Measurements from ENCODE around the gene DNHD1.

- TF ChIP-seq, protein P1, sequence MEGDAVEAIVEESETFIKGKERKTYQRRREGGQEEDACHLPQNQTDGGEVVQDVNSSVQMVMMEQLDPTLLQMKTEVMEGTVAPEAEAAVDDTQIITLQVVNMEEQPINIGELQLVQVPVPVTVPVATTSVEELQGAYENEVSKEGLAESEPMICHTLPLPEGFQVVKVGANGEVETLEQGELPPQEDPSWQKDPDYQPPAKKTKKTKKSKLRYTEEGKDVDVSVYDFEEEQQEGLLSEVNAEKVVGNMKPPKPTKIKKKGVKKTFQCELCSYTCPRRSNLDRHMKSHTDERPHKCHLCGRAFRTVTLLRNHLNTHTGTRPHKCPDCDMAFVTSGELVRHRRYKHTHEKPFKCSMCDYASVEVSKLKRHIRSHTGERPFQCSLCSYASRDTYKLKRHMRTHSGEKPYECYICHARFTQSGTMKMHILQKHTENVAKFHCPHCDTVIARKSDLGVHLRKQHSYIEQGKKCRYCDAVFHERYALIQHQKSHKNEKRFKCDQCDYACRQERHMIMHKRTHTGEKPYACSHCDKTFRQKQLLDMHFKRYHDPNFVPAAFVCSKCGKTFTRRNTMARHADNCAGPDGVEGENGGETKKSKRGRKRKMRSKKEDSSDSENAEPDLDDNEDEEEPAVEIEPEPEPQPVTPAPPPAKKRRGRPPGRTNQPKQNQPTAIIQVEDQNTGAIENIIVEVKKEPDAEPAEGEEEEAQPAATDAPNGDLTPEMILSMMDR (IDR thresholded peaks at IDR 0.05): no peak
- TF ChIP-seq POLR2A (IDR thresholded peaks at IDR 0.05): no peak
These were observed 7.1 kb downstream of the DNHD1 start for GRCh38 chr11:6504166-6504565.

Data from prostate gland (tissue), 2 donors.